ENCODE data around the gene FARS2.

The FARS2 gene

GRCh38 chr6:5723841-5724691, 462.8 kb downstream of the FARS2 start:
- H3K9me3 ChIP-seq (ENCODE audit: insufficient read depth, low read depth, low read length) = peaks cover 2% of the 10 kb centered on the region
- no peak overlapping the region for H2AK5ac ChIP-seq (ENCODE audit: low read length)
- no peak overlapping the region for H4K91ac ChIP-seq (ENCODE audit: low read depth, low read length)
- WGBS (ENCODE audit: extremely low coverage, insufficient coverage, insufficient read length) = no CpG with 5 or more reads among the region's 21 CpGs
- peak; percentile 3 to 15 for DNase-seq
- no peaks in the 10 kb centered on the region for H3K79me2 ChIP-seq (ENCODE audit: control insufficient read depth, insufficient read depth, low read length, poor library complexity)
- H3K4me1 ChIP-seq (ENCODE audit: control insufficient read depth in 1 of 2, insufficient read depth in 2 of 2, low read length in 2 of 2) = no peaks in the 10 kb centered on the region
- H2BK12ac ChIP-seq (ENCODE audit: low read length) = no peak overlapping the region
- no peak overlapping the region for H2BK120ac ChIP-seq (ENCODE audit: insufficient read depth, low read length, poor library complexity)
- no peak overlapping the region for H3K4me2 ChIP-seq (ENCODE audit: low read length)
- H3K4me3 ChIP-seq (ENCODE audit: low read depth, low read length) = no peak overlapping the region
- no peak overlapping the region for H3K14ac ChIP-seq (ENCODE audit: low read length)
- no peak overlapping the region for H3K23ac ChIP-seq (ENCODE audit: low read length)
- H3K27ac ChIP-seq (ENCODE audit: low read depth, low read length) = no peak overlapping the region
- H3K36me3 ChIP-seq (ENCODE audit: control insufficient read depth in 1 of 2, insufficient read depth in 2 of 2, low read length in 2 of 2) = no peaks in the 10 kb centered on the region
- H3K27me3 ChIP-seq (ENCODE audit: insufficient read depth, low read length) = no peaks in the 10 kb centered on the region
- no peaks in the 10 kb centered on the region for H3K79me1 ChIP-seq (ENCODE audit: low read length)
- H2AFZ ChIP-seq (ENCODE audit: insufficient read depth, low read length, poor library complexity) = no peak overlapping the region
- no peak overlapping the region for H4K8ac ChIP-seq (ENCODE audit: low read depth, low read length)
- H2BK5ac ChIP-seq (ENCODE audit: low read depth, low read length, poor library complexity) = no peak overlapping the region
- H3K4ac ChIP-seq (ENCODE audit: low read depth, low read length) = no peak overlapping the region
- H3K18ac ChIP-seq (ENCODE audit: low read length) = no peak overlapping the region
- no peak overlapping the region for H4K12ac ChIP-seq (ENCODE audit: low read depth, low read length)
- H3K9ac ChIP-seq (ENCODE audit: low read length) = no peak overlapping the region

GRCh38 chr6:5724911-5725310, 463.6 kb downstream of the FARS2 start:
- Histone ChIP-seq H3K27ac (ENCODE audit: low read depth, low read length) (no peak overlapping the region), H2BK5ac (ENCODE audit: low read depth, low read length, poor library complexity) (no peak overlapping the region), H3K9ac (ENCODE audit: low read length) (no peak overlapping the region), H3K79me2 (ENCODE audit: control insufficient read depth, insufficient read depth, low read length, poor library complexity) (no peaks in the 10 kb centered on the region), H2BK12ac (ENCODE audit: low read length) (no peak overlapping the region), H2AFZ (ENCODE audit: insufficient read depth, low read length, poor library complexity) (no peak overlapping the region), H3K4ac (ENCODE audit: low read depth, low read length) (no peak overlapping the region), H3K18ac (ENCODE audit: low read length) (no peak overlapping the region), H3K23ac (ENCODE audit: low read length) (no peak overlapping the region), H2AK5ac (ENCODE audit: low read length) (no peak overlapping the region), H3K14ac (ENCODE audit: low read length) (no peak overlapping the region), H3K36me3 (ENCODE audit: control insufficient read depth in 1 of 2, insufficient read depth in 2 of 2, low read length in 2 of 2) (no peaks in the 10 kb centered on the region), H4K91ac (ENCODE audit: low read depth, low read length) (no peak overlapping the region), H2BK120ac (ENCODE audit: insufficient read depth, low read length, poor library complexity) (no peak overlapping the region), H3K4me1 (ENCODE audit: control insufficient read depth in 1 of 2, insufficient read depth in 2 of 2, low read length in 2 of 2) (no peaks in the 10 kb centered on the region), H4K8ac (ENCODE audit: low read depth, low read length) (no peak overlapping the region), H3K4me2 (ENCODE audit: low read length) (no peak overlapping the region), H3K4me3 (ENCODE audit: low read depth, low read length) (no peak overlapping the region), H4K12ac (ENCODE audit: low read depth, low read length) (no peak overlapping the region), H3K9me3 (ENCODE audit: insufficient read depth, low read depth, low read length) (peaks cover 2% of the 10 kb centered on the region), H3K27me3 (ENCODE audit: insufficient read depth, low read length) (no peaks in the 10 kb centered on the region), H3K79me1 (ENCODE audit: low read length) (no peaks in the 10 kb centered on the region)
- WGBS (ENCODE audit: extremely low coverage, insufficient coverage, insufficient read length) = no CpG with 5 or more reads among the region's 10 CpGs
- DNase-seq = no peak

- no CpG with 5 or more reads among the region's 17 CpGs for WGBS (ENCODE audit: extremely low coverage, insufficient coverage, insufficient read length)
- H3K14ac ChIP-seq (ENCODE audit: low read length) = no peak overlapping the region
- no peak overlapping the region for H2BK5ac ChIP-seq (ENCODE audit: low read depth, low read length, poor library complexity)
- DNase-seq = no peak
- no peak overlapping the region for H2AK5ac ChIP-seq (ENCODE audit: low read length)
- no peaks in the 10 kb centered on the region for H3K27me3 ChIP-seq (ENCODE audit: insufficient read depth, low read length)
- peaks cover 0 to 2% of the 10 kb centered on the region in 2 experiments for H3K4me1 ChIP-seq (ENCODE audit: control insufficient read depth in 1 of 2, insufficient read depth in 2 of 2, low read length in 2 of 2)
- H3K79me2 ChIP-seq (ENCODE audit: control insufficient read depth, insufficient read depth, low read length, poor library complexity) = no peaks in the 10 kb centered on the region
- H3K36me3 ChIP-seq (ENCODE audit: control insufficient read depth in 1 of 2, insufficient read depth in 2 of 2, low read length in 2 of 2) = no peaks in the 10 kb centered on the region
- no peak overlapping the region for H3K23ac ChIP-seq (ENCODE audit: low read length)
- H4K8ac ChIP-seq (ENCODE audit: low read depth, low read length) = no peak overlapping the region
- no peak overlapping the region for H3K27ac ChIP-seq (ENCODE audit: low read depth, low read length)
- no peak overlapping the region for H2BK120ac ChIP-seq (ENCODE audit: insufficient read depth, low read length, poor library complexity)
- no peak overlapping the region for H4K91ac ChIP-seq (ENCODE audit: low read depth, low read length)
- no peaks in the 10 kb centered on the region for H3K79me1 ChIP-seq (ENCODE audit: low read length)
- H3K4me2 ChIP-seq (ENCODE audit: low read length) = no peak overlapping the region
- no peak overlapping the region for H4K12ac ChIP-seq (ENCODE audit: low read depth, low read length)
- no peak overlapping the region for H2BK12ac ChIP-seq (ENCODE audit: low read length)
- H3K9ac ChIP-seq (ENCODE audit: low read length) = no peak overlapping the region
- no peak overlapping the region for H3K4ac ChIP-seq (ENCODE audit: low read depth, low read length)
- peaks cover 2% of the 10 kb centered on the region for H3K9me3 ChIP-seq (ENCODE audit: insufficient read depth, low read depth, low read length)
- H3K4me3 ChIP-seq (ENCODE audit: low read depth, low read length) = no peak overlapping the region
- no peak overlapping the region for H3K18ac ChIP-seq (ENCODE audit: low read length)
- no peak overlapping the region for H2AFZ ChIP-seq (ENCODE audit: insufficient read depth, low read length, poor library complexity)
These were observed 465.8 kb downstream of the FARS2 start for GRCh38 chr6:5726976-5727718.

GRCh38 chr6:5728351-5729079, 467.2 kb downstream of the FARS2 start:
- Histone ChIP-seq H3K4me2 (ENCODE audit: low read length) (no peak overlapping the region), H3K79me2 (ENCODE audit: control insufficient read depth, insufficient read depth, low read length, poor library complexity) (no peaks in the 10 kb centered on the region), H3K36me3 (ENCODE audit: control insufficient read depth in 1 of 2, insufficient read depth in 2 of 2, low read length in 2 of 2) (no peaks in the 10 kb centered on the region), H3K4ac (ENCODE audit: low read depth, low read length) (no peak overlapping the region), H3K27ac (ENCODE audit: low read depth, low read length) (no peak overlapping the region), H2AK5ac (ENCODE audit: low read length) (no peak overlapping the region), H3K79me1 (ENCODE audit: low read length) (no peaks in the 10 kb centered on the region), H3K9me3 (ENCODE audit: insufficient read depth, low read depth, low read length) (peaks cover 2% of the 10 kb centered on the region), H3K23ac (ENCODE audit: low read length) (no peak overlapping the region), H3K9ac (ENCODE audit: low read length) (no peak overlapping the region), H3K27me3 (ENCODE audit: insufficient read depth, low read length) (no peaks in the 10 kb centered on the region), H3K14ac (ENCODE audit: low read length) (no peak overlapping the region), H2AFZ (ENCODE audit: insufficient read depth, low read length, poor library complexity) (no peak overlapping the region), H3K4me1 (ENCODE audit: control insufficient read depth in 1 of 2, insufficient read depth in 2 of 2, low read length in 2 of 2) (peaks cover 0 to 2% of the 10 kb centered on the region in 2 experiments), H4K12ac (ENCODE audit: low read depth, low read length) (no peak overlapping the region), H2BK12ac (ENCODE audit: low read length) (no peak overlapping the region), H3K4me3 (ENCODE audit: low read depth, low read length) (no peak overlapping the region), H4K8ac (ENCODE audit: low read depth, low read length) (no peak overlapping the region), H2BK5ac (ENCODE audit: low read depth, low read length, poor library complexity) (no peak overlapping the region), H2BK120ac (ENCODE audit: insufficient read depth, low read length, poor library complexity) (no peak overlapping the region), H3K18ac (ENCODE audit: low read length) (no peak overlapping the region), H4K91ac (ENCODE audit: low read depth, low read length) (no peak overlapping the region)
- DNase-seq = no peak
- no CpG with 5 or more reads among the region's 16 CpGs for WGBS (ENCODE audit: extremely low coverage, insufficient coverage, insufficient read length)
